A673 (cell line): ENCODE measurements around the gene MYCBPAP.

Experiments used
- CTCF ChIP-seq: fragments of 300-800, 200-600 bp; sonication (generic); conservative IDR thresholded peaks from 2 replicates; pipeline ENCODE4 v1.5.1; 2017; ENCODE audit warnings: low read depth, mild to moderate bottlenecking, antibody characterized with exemption, low read length, moderate library complexity, mixed read lengths
- EZH2 ChIP-seq: fragments of 200-600 bp; sonication (generic); IDR thresholded peaks from 2 replicates; pipeline ENCODE4 v1.6.1; 2017; ENCODE audit warnings: borderline replicate concordance, low read depth, mild to moderate bottlenecking, mixed read lengths, antibody characterized with exemption, low read length; ENCODE audit not compliant: poor library complexity, severe bottlenecking

GRCh38 chr17:50564916-50565315, 56.7 kb downstream of the MYCBPAP start:
- no peak for TF ChIP-seq CTCF
- TF ChIP-seq EZH2 = no peak
